Stimulated activated CD4-positive, alpha-beta T cell treated with anti-CD3 and anti-CD28 coated beads, Interleukin-1b, Interleukin-23, amount 100 ng/mL, for 1 hour (primary cell): ENCODE data around the gene TNFAIP8L3.

Source experiments
- DNase-seq, 2 donors: peaks; one replicate each; pipeline ENCODE4 v3.0.0-alpha.2; 2020; ENCODE audit warnings: low read depth in 2 of 2

Gene TNFAIP8L3

DNA sequence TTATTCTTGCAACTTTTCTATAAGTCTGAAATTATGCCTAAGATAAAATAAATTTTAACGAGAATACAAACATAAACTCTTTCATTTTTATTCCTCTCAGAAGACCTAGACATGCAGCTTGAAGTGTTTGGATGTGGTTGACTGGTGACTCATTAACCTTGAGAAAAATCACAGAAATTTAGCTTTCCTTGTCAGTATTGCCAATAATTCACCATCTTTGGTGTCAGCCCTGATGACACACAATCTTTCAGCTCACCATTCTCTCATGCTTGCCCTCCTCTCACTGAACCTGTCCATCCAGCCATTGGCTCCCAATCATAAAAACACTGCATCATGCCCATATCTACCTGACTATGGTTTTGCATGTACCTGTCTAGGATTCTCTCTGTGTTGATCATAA, 22.6 kb upstream of the TNFAIP8L3 start:
- no peak for DNase-seq

DNA sequence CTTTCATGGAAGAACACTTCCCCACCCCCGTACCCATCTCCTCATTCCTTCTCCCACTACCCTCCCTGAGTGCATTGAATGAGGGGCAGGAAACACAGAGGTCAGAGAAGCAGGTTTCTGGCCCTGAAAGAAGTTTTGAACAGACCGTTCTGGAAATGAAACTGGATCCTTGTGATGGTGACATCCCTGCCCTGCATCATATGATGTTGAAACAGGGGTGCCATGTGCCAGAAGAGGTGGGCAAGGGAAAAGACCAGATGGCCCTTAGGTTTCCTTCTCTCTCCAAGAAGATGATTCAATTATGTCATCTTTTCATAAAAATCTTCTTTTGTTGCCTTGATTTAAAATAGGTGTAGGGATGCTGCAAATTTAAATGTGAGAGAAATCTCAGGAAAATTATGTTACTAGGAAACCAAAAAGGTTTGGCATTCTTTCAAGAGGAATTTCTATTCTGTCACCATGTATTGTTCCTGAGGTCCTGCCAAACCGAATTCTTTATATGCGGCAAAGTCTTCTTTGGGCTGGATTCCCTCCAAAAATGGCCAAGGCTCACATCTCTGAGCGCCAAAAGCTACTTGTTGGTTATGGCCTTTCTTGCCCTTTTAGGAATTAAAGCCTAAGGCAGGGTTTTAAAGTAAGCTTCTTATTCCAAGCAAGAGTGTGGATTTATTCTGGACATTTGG, 19.9 kb upstream of the TNFAIP8L3 start:
- DNase-seq, result no peak

DNA sequence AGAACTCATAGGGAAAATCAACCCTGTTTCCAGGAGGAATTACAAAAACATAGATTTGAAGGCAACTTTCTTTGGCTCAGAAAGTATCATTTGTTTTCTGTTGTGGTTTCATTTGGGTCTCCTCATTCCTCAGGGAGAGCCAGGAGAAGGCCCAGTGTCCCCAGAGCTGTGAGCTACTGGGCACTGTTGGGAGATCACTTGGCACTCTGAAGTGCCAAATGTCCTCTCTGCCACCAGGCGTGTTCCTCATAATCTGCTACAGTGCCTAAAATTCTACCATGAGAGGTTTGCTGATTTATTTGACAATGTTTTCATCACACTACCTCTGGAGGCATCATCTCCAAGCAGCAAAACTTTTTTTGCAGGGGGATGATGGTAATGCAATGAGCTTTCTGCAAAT, 17.4 kb upstream of the TNFAIP8L3 start:
- no peak for DNase-seq

DNA sequence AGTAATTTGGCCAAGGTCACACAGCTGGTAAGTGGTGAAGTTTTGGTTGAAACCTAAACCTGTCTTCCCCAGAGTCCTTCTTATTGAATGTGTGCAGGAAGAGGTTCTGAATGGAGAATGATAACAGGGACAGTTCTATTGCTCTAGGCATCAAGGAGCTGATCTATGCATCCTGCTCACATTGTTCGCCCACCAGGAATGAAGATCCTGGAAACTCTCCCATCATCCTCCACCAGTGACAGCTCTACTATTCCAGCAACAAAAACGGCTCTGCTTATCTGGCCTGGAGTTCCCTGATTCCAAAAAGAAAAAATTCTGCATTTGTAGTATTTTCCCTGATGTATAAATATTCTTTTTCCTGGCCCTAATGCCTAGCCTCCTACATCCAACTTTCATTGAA, 16.4 kb upstream of the TNFAIP8L3 start:
- DNase-seq, result no peak

DNA sequence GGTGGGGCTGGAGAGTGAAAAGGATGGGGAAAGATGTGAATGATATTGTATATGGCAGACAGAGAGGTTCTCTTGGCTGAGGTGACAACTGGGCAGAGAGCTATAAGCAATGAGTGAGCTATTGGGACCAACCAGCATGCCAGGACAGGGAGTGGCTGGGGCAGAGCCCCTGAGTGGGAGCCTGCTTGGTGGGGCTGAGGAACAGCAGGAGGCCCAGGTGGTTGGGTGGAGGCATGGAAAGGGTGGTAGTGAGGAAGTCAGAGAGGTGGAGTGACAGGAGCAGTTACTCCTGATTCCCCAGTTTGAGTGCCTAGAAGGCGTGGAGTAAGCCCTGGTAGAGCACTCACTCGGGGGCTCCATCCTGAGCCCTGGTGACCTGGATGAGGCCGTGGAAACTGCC, 15.5 kb upstream of the TNFAIP8L3 start:
- no peak for DNase-seq

DNA sequence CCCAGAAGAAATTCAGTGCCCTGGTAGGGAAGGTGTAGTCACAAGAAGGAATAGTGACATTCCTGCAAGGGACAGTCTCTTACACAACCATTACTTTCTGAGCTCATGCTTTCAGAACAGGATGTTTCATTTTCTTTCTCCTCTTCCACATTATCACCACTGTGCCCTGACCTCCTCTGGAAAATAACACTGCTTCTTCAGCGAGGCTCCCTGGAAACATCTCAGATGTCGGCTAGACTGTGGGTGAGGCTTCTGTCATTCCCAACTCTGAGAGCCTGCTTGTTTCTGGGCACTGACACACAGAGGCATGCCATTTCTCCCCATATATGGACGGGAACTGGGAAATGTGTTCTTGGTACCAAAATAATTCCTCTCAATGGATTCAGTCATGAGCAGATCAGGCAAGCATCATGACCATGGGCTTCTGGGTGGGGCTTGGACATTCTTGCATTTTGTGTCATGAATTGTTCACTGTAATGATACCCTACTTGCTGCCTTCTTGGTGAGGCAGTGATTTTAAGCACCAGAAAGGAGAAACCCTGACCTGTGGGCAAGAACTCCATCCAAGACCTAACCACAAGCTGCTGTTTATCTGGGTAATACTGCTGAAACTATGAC, 14.3 kb upstream of the TNFAIP8L3 start:
- DNase-seq, result no peak

DNA sequence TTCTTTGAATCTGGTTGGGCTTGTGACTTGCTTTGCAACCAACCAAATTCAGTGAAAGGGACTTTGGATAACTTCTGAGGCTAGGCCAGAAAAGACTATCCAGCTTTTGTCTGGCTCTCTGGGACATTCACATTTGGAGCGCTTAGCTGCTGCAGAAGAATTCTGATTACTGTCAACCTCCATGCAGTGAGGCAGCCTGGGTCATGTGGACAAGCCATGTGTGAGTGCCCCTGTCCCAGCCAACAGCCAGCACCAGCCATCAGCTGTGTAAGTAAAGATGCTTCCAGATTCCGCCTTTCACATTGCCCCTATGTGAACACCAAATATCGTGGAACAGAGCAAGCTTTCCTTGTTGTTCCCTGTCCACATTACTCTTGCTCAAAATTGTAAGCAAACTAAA, 12.9 kb upstream of the TNFAIP8L3 start:
- no peak for DNase-seq

DNA sequence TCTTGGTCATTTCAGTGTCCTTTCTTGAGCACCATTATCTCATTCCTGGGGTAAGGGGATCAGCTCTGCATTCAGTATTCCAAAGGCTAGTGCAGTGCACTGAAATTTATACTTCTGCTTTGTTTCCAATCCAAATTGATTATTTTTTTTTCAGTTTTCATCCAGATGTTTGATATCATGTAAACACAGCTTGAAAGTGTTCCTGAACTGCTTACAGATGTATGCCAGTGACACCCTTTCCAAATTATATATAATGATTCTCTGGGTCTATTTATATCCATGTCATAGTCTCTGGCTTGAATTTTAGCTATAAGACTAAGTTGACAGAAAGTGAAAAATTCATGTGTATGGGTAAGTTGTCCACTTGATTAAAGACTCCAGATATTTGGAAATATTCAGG, 11.8 kb upstream of the TNFAIP8L3 start:
- no peak for DNase-seq

DNA sequence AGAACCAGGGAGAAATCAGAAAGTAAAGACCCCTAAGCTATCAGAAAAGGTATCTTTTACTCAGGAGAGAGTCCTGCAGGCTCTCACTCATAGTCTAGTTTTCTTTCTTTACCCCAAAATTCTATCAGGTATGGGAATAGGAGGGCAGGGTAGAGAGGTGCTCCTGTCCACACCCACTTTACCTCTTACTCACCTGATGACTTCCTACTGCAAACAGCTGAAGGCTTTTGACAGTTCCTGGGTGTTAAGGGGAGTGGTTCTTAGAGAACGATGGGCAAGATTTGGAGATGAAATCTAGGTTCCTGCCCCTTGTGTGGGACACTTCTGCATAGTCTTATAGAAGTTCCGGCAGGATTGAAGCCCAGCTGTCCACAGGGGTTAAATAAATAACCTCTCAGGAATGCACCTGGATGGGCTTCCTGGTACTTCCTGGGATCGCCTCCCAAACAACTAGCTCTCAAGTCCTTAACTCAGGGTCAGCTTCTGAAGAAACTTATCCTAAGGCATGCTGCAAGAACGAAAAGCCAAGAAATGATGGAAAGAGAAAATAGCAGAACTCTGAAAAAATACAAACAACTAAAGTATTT, 10.8 kb upstream of the TNFAIP8L3 start:
- DNase-seq, result no peak

DNA sequence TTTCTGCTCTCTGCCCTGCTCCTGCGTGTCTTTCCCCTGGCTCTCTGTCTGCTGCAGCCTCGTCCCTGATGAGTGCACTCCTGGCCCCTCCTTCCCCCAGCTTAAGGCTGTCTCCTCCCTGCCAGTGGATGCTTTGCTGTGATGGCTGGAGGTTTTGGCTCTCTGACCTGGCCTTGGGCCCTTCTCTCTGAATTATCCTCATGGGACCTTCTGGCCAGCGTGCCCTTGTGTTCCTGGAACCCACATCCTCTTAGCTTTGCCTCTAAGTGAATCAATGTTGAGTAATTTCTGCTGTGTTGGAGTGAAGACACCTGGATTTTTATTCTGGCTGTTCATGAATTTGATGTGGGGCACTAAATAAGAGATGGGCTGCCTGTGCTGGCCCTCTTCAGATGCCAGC, 9.8 kb upstream of the TNFAIP8L3 start:
- no peak for DNase-seq

DNA sequence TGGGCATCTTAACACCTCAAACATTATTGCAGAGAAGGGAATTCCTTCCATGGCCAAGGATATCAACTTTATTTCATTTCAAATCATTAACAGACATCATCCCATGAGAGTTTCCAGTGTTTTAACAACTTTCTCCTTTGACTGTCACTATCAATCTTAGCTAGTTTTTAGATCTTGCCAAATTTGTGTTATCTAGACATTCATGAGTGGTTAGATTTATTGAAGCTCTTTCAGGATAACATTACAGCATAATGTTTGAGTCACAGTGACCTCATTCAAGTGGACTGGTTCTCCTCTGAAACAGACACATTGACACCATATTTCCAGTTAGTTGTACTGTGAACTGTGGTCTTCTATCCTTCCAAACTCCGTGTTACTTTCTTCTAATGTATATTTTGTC, 8.6 kb upstream of the TNFAIP8L3 start:
- no peak for DNase-seq

DNA sequence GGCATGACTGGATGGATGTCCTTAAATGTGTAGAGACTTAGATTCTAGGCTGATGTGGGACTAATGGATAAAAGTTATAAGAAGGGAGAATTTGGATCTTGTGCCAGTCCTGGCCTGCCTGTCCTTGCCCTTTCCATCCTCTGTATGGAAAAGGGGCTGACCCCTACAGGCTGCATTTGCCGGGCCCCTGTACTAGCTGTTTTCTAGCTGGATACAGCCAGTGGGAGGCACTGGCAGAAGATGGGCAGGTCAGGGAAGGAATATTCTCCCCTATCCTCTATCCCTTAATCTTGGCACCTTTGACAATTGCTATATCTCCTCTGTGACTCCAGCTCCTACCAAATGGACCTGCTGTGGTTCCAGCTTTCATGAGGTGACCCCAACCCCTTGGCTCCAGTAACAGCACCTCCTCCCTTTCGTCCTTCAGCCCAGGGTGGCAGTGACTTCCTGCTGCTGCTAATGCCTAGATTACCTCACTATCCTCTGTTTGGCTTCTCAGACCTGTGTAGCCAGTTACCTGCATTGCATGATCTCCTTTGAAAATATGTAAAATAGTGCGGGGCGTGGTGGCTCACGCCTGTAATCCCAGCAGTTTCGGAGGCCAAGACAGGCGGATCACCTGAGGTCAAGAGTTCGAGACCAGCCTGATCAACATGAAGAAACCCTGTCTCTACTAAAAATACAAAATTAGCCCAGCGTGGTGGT, 6.2 kb upstream of the TNFAIP8L3 start:
- DNase-seq, result no peak

DNA sequence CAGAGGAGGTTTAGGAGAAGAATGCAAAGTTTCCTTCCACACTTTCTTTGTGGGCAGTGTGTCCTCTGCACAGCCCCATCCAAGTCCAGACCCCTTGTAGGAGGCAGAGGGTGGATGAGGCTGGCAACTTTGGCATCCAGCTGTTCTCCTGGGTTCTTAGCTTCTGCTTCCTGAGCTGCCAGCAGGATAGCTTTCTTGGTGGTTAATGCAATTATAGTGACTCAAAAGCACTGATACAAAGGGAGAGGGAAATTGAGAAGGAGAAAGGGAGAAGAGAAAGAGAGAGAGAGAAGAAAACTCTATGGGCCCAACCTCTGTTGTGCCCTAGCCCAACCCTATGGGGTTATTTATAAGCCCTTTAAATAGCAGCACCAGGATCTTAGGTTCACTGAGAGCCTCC, 4.5 kb upstream of the TNFAIP8L3 start:
- no peak for DNase-seq

DNA sequence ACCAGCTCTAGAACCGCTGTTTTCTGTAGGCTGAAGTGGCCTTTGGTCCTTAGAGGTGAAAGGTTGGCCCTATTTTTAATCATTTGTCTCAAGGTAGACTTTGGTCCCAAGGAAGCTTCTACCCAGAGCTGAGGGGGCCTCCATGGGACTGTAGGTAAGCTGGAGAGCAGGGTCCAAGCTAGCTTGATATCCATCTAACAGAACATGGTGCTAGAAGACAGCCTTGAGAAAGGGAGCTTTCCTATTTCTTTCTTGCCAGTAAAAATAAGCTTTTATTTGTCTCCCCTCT, 3.6 kb upstream of the TNFAIP8L3 start:
- no peak for DNase-seq

DNA sequence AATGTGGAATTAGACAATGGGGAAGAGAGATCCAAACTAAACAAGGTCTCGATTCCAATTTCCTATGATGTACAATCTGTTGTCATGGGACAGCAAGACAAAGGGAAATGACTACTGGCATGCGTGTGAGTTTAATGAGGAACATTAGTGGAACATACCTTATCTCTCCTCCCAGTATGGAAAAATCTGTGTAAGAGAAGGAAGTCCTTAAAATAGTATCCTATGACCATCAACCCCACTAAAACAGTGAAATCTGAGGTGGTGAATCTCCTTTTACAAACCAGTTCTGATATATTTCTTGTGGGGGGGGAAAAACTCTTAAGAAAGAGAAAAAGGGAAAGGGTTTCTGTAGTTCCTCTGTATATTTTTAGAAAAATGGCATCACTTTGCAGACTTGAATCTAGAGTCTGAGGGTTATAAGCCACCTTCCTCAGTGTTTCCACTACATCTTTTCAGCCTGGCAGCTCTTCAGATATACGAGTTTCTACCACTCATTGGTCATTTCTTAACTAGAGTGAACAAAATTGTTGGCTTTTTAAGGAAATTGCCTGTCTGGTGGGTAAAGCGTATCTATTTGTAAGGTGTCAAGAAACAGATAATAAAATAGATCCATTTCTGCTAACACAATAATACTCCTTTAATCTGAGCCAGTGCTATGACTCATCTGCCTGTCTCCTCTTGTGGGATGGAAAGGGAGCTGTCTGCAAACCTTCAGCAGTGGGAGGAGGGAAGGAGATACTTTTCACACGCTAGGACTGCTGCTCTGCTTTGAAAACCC, 3.0 kb upstream of the TNFAIP8L3 start:
- DNase-seq, result no peak

DNA sequence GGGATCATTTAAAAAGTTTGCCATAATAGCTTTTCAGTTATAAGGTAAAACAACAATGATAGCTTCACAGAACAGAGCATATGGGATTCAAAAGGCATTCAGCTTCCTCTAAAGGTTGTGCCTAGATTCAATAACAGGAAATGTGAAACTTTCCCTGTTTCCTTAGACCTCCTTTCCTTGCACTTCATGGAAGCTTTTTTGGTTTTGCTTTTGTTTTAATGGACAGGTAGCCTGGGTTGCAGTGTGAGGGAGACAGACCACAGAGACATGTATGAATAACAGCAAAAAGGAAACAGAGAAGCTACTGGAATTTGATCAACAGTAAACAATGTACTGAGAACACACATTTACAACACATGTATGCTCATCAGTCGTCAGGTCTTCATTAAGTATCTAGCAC, 2.3 kb upstream of the TNFAIP8L3 start:
- DNase-seq, result no peak

DNA sequence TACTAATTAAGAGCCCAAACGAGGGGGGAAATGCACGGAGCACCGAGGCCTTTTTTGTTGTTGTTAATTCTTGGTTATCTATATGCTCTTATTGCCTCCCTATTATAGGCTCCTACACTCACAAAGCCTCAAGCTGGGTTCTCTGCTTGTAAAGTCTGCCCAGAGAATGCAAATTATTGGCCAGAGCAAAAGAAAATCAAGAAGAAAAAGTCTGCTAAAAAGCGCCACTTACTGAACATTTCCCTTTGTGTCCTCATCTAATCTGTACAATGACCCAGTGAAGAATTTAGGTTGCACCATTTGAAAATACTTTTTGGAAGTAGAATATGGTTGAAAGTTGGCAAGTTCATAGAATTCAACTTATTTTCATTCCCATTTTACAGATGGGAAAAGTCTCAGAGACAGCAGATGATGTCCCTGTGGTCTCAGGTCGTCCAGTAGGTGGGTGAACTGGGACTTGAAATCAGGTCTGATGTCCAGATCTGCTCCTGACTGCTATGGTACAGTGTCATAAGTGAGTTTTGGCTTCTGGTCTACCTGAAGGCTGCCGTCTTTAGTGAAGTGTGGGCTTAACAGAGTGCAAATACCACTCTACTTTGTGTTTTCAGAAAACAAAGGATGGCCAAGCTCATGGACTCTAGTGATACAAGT, 1.1 kb upstream of the TNFAIP8L3 start:
- DNase-seq, result no peak

DNA sequence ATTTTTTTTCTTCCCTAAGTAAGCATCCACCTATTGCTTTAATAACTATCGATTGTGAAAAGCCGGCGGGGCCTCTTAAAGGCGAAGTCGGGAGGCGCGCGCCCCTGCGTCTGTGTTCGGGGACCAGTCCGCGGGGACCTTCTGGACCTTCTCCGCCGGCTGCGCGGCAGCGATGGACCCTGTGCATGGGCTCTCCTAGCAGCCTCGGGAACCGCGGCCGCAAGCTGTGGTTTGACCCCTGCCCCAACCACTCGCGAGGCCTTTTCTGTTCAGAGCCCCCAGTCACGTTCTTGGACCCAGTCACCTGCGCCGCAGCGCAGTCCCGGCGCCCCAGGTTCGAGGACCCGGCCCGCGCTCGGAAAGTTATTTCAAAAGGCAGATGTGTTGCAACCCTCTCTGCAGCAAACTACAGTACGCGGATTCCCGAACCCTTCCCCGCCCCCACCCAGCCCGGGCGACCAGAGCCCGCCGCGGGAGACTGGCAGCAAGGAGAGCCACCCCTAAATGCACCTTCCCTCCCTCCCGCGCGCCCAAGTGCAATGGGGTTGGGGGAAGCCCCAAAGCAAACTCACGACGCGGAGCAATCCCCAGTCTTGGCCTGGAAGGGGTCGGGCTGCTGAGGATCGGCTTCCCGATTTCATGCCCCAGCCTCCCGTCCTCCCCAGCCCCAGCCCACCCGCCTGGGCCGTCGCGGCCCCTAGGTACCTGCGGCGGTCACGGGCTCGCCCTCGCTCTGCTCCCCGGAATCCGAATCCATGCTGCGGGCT, 684 bp downstream of the TNFAIP8L3 start:
- no peak for DNase-seq

DNA sequence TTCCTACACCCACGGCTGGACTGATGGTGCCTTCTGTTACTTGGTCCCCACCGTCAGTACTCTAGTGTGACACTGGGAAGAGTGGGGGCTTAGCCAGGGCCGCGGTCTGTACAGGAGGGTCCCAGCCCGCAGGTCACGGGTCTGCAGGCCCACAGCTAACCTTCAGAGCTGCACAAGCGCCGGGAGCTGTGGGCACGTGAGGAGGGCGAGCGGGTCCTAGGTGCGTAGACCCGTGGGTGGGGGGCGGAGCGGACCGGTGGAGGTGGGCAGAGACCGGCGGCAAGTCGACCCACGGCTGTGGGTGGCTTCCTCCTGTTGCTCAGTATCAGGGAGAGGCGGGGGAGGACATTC, 1.2 kb downstream of the TNFAIP8L3 start:
- DNase-seq, result no peak

DNA sequence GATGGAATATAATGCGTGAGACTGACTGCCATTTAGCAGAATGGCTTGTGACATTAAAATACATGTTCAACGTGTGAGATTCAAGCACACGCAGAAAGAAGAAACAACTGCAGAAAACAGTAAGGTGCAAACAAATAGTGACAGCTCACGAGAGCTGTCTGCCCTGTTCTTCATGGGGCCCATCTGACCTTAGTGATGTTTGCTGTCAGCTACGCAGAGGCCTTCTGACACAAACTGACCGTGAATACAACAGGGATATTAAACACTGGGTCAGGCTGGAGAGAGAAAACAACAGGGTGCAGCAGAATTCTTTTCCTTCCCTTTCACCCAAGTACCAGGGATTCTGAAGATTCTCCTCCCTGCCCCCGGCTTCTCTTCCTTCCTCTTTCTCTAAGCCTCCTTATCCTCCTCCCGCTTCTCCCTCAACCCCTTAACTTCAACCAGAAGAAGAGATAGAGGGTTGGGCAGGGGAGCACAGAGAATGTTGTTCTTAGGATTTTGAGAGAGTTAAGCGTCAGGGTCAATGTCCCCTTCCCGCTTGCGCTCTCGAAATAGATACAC, 2.1 kb downstream of the TNFAIP8L3 start:
- no peak for DNase-seq

DNA sequence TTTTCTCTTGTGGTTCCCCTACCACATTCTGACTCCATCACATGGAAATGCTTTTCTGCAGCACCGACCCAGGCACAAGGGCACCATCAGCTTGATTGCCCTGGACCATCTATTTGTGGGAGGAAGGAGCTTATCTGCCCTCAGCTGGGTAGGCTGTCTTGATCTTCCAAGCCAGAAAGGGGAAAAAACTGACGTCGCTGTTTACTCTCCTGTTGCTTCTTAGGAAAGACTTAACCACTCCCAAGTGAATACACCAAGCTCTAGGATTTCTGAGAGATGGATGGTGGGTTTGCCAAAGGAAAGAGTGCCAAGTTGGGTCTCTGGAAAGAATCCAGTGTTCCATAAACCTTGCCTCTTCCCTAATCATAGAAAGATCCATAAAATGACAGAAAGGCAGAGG, 4.0 kb downstream of the TNFAIP8L3 start:
- DNase-seq, result no peak
